GM06990 (cell line): ENCODE data around the gene DAPK3.

Experiments
- DNase-seq: peaks from one replicate; pipeline ENCODE4 v3.0.0-alpha.2; 2011; ENCODE audit not compliant: insufficient read length; ENCODE audit errors: extremely low read depth
- H3K27me3 ChIP-seq: replicated peaks from 2 replicates; pipeline ENCODE4 v1.6.0; 2011; ENCODE audit warnings: low read length; ENCODE audit not compliant: control insufficient read depth, insufficient read depth
- H3K36me3 ChIP-seq: 2 replicates; pipeline ENCODE4 v1.5.1; 2011; ENCODE audit warnings: low read length; ENCODE audit not compliant: control insufficient read depth, insufficient read depth
- H3K4me3 ChIP-seq: replicated peaks from 2 replicates; pipeline ENCODE4 v1.5.1; 2011; ENCODE audit warnings: low read depth, mild to moderate bottlenecking, control low read depth, low read length
- CTCF ChIP-seq: IDR thresholded peaks from 2 replicates; pipeline ENCODE4 v1.5.1; 2011; ENCODE audit warnings: low read length, control low read depth, mild to moderate bottlenecking, inconsistent platforms; ENCODE audit not compliant: insufficient read depth, poor library complexity, severe bottlenecking

DAPK3 gene

GRCh38 chr19:3936506-3937442 lies 34.1 kb downstream of the DAPK3 start:
- DNase-seq: no peak
- no peak for TF ChIP-seq CTCF
- H3K27me3 ChIP-seq: no peaks in the 10 kb centered on the region; the same call in 1 of the 2 replicates
- no peak overlapping the region for H3K4me3 ChIP-seq
- H3K36me3 ChIP-seq: no peaks in the 10 kb centered on the region

- H3K36me3 ChIP-seq: no peaks in the 10 kb centered on the region
- no peak within 1 kb of the TSS for H3K4me3 ChIP-seq
- no peaks in the 10 kb centered on the region; the same call in 1 of the 2 replicates for H3K27me3 ChIP-seq
- no peak for DNase-seq
- no peak for TF ChIP-seq CTCF
Observed at GRCh38 chr19:3932931-3933810, 37.7 kb downstream of the DAPK3 start, which contains the start of gene NMRK2. NMRK2 (plus strand) TSS chr19:3933069; CDS start chr19:3933672, 603 bp downstream.

GRCh38 chr19:3931041-3931440 lies 39.9 kb downstream of the DAPK3 start:
- TF ChIP-seq CTCF: no peak
- no peak for DNase-seq
- Histone ChIP-seq H3K27me3 (no peaks in the 10 kb centered on the region; the same call in 1 of the 2 replicates), H3K36me3 (no peaks in the 10 kb centered on the region), H3K4me3 (no peak overlapping the region)

GRCh38 chr19:3923912-3924311 lies 47.0 kb downstream of the DAPK3 start:
- H3K27me3 ChIP-seq: no peaks in the 10 kb centered on the region
- DNase-seq: no peak
- no peak overlapping the region for H3K4me3 ChIP-seq
- H3K36me3 ChIP-seq: no peaks in the 10 kb centered on the region
- TF ChIP-seq CTCF: no peak

DNA sequence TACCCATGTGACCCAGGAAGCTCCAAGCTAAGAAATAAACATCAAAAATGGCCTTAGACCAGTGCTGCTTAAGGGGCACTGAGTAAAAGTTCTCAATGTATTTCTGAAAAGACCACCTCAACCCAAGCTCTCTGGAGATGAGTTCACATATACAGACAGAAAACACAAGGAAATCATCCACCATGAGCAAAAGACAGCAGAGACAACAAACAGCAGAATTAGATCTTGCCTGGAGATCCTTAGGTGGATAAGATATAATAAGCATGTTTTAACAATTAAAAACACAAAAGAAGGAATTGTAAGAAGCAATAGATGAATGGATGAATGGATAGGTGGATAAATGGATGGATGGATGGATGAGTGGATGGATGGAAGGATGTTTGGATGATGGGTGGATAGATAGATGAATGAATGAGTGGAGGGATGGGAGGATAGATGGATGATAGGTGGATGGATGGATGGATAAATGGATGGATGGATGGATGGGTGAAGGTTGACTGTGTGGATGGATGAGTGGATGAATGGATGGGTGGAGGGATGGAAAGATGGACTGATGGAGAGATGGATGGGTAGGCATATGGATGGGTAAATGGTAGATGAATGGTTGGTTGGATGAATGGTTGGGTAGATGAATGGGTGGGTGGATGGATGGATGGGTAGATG lies 47.7 kb downstream of the DAPK3 start:
- DNase-seq: no peak
- no peaks in the 10 kb centered on the region; the same call in 1 of the 2 replicates for H3K27me3 ChIP-seq
- TF ChIP-seq CTCF: no peak
- no peaks in the 10 kb centered on the region for H3K36me3 ChIP-seq
- no peak overlapping the region for H3K4me3 ChIP-seq
